ENCODE data around the gene RREB1.

The RREB1 gene

DNA sequence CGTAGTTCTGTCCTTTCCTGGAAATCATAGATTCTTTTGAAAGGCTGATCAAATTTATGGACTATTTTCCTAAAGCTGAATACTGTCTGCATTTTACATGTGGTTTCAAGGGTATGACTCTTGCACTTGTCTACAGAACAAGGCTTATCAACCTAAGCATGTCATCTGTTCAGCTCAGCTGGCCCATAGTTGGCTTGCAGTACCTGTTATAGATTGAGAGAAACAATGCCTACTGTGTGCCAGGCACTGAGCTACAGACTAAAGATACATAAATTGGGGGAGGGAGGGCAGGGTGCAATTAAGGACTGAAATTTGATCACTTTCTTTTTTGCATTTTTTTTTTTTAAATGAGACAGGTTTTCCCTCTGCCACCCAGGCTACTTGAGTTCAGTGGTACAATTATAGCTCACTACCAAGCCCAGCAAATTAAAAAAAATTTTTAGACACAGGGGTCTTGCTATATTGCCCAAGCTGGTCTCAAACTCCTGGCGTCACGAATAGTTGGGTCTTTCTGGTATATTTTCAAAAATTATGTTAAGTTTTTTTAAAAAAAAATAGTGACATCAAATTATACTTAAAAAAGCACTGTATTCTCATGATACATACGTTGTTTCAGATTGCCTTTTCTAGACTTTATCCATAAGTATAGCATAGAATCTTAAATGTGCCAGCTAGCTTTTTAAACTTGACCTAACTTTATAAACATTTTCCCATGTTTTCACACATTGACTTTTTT is 52.2 kb downstream of the RREB1 start:
- DNase-seq (ENCODE audit: low read depth in 1 of 2, low spot score in 1 of 2) = no peak

DNA sequence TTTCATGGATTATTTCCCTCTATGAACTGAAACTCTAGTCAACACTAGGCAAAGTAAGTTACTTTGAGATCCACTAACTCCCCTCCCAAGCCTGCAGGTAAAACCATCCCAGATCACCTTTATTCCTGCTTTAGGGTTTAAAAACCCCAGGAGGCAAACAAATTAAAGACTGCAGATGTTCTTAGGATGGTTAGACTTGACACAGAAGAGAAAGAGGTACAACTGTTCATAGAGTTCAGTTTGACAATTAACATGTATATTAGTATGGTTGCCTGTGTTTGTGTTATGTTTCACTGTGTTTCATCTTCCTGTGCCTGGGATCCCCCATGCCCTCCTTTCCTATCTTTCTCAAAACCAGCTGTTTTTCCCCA is 53.5 kb downstream of the RREB1 start:
- no peak for DNase-seq (ENCODE audit: low read depth in 1 of 2, low spot score in 1 of 2)

DNA sequence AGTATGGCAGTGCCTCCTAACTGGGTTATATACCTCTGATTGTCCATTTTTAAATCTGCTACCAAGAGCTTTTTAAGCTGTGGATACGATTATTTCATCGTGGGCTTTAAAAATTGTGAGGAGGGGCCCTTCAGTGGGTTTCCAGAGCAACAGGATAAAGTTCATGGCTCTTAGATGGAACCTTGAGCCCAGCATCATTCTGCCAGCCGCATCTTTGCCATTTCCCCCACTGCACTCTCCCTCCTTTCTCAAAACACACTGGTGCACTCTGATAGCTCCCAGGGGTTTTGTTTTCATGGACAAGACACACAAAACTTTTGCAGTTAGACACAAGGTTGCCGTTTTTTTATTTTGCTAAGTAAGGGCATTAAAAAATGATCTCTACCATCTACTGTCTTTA is 54.1 kb downstream of the RREB1 start:
- DNase-seq (ENCODE audit: low read depth in 1 of 2, low spot score in 1 of 2) = no peak

DNA sequence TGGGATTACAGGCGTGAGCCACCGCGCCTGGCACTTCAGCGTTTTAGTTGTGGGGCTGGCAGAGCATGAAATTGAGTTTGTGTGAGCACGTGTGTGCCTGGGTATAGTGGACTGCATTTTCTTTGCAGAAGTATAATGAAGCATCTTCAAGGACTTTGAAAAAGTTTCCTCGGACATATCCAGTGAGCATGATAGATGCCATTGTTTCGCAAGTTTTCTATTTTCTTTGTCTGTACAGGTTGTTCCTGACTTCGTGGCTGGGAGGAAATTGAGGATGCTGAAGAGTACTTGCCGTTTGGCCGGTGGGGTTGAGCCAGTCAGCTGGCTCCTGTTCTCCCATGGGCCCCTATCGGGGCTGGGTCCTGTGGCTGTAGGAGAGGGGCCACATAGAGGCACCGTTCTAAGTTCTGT is 55.9 kb downstream of the RREB1 start:
- DNase-seq (ENCODE audit: low read depth in 1 of 2, low spot score in 1 of 2) = no peak

DNA sequence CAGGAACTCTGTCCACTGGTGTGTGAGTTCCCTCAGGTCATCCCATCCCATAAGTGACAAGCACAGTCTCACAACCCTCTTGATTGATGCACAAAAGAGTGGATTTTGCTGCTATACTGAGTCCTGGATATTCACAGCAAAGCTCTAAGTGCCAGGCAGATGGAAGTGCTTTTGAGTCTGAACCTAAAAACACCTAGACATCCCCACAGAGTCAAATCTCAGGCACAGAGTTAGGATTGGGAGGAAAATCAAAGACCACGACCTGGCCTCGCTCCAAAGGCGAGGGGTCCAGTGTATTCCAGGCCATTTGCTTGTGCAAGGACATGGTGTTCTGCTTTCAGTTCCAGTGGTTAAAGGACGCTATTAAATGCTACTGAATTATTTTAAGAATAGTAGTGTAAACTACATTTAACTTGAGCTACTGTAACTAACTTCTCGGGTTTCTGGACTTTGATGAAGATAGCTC is 56.8 kb downstream of the RREB1 start:
- no peak for DNase-seq (ENCODE audit: low read depth in 1 of 2, low spot score in 1 of 2)

DNA sequence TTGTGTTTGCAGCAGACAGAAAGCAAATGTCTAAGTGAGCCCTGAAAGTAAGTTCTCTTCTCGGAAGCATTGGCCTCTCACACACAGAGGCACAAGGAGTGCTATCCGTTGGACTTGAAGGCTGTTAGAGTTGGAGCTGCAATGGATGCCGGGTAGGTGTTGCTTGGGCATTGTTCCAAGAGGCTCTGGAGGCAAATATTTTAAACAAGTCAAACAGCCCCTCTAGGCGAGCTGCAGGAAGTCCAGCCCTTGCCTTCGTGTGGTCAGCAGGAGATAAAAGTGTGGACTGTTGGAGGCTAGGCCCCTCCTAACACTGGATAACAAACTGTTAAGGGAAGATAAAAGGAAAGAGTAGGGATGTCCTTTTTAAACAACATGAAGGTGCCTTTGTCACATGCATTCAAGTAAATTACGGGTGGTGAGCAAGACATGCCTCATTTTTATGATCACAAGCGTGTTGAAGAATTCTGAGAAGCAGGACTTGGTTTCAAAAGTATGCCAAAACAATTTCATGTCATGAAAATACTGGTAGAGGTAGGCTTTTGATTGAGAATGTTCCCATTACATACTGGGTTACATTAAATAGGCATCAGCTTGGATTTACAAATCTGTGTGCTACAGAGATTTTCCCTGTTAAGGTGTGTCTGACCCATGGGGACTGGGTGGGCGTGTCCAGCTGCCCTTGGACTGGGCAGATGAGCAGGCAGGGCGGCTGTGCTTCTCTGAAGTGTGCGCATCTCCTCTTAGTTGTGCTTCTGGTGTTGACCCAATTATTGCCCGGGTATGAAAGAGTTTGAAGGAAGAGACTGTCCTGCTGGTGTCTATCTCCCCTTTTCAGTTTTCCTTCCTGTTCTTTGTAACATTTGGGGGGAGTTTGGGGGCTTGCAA is 57.5 kb downstream of the RREB1 start:
- DNase-seq (ENCODE audit: low read depth in 1 of 2, low spot score in 1 of 2) = no peak

DNA sequence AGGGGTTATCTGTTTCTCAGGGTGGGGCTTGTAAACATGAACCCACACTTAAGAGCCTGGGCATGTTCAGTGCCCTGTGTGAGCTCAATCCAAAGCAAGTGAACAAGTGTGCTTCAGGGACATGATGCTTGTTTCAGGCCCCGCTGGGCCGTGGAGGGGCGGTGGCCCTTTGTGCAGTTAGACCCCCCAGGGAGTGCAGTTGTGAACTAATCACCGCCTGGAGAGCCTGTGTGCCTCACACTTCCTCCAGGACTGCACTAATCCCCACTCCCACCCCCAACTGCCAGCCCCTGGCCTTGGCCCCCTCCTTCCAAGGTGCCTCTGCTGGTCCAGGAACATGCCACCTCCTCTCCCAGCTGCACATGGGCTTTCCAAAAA is 58.1 kb downstream of the RREB1 start:
- DNase-seq (ENCODE audit: low read depth in 1 of 2, low spot score in 1 of 2) = no peak

DNA sequence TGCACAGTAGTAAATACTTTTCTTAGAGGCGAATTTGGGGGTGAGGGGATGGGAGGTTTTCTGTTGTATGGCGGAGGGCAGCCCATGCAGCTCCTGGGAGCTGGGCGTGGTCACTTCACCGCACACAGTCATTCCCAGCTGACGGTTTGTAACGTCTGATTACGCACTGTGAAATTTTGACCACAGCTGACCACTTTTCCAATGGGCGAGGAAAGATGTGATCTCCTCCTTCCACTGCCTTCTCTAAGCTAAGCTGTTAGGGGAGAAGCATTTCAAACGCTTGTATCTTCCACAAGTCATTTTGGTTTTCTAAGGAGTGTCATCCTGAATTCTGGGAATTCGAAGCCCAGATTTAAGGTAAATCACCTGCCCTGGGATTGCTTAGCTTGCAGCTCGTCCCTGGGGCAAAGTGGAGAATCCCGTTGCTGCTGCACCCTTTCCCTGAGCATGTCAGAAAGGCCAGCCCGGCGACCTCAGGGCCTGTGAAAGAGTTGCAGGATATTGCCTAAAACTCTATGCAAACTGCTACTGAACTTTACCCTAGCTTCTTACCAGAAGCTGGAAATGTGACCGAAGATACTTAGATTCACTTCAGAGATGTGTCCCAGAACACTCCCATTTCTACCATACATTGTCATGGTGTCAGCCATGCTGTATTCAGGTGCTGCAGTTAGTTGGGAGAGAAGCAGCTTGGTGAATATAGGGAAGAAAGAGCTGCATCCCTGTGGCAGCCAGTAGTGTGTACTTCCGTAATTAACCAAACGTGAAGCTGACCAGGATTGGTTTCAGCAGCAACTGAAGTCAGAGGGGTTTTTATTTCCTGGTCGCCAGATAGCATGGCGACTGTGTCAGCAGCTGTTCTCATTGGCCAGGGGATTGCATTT is 58.9 kb downstream of the RREB1 start:
- DNase-seq (ENCODE audit: low read depth in 1 of 2, low spot score in 1 of 2) = no peak

DNA sequence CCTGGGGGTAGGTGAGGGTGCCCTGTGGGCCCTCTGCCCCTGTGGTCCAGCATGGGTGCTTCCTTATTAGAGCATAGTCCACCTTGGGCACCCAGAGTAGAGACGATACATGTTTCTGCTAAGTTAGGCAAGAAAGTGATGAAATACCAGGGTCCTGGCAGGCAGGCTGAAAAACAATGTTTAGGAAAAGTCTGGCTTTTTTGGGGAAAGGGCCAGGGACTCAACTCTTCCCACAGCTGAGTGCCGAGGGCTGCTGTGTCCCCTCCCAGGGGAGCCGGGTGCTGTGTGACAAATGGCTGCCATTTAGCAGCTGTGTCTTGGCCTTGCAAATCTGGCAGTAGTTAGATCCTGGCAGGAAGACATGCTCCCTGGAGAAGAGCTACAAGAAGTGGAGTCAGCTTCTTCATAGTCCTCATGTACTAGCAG is 61.5 kb downstream of the RREB1 start:
- DNase-seq (ENCODE audit: low read depth in 1 of 2, low spot score in 1 of 2) = no peak

DNA sequence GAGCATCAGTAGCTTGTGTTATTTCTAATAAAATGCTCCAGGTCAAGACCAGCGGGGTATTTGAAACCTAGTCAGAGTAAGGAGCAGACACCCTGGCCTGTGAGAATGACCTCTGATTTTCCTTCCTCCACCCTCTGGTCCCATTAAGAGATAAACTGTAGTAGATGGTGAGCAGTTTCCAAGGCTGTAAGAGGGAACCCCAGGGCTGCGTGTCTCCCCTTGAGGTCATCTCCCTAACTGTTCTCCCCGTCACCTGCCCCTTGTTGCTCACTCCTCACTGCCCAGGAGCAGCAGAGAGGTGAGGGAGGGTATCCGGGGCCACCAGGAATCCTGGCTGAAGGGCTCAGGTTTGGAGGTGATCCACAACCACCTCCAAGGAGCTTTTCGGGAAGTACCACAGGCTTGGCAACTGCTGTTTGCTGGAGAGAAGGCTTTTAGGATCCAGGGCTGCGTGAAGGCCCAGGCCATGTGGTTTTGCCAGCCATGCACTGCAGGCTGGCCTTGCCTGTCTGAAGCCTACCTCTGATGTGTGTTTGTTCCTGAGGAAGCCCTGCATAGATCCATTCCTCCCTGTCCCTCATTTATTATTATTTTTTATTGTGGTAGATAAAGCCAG is 62.5 kb downstream of the RREB1 start:
- DNase-seq (ENCODE audit: low read depth in 1 of 2, low spot score in 1 of 2) = no peak

DNA sequence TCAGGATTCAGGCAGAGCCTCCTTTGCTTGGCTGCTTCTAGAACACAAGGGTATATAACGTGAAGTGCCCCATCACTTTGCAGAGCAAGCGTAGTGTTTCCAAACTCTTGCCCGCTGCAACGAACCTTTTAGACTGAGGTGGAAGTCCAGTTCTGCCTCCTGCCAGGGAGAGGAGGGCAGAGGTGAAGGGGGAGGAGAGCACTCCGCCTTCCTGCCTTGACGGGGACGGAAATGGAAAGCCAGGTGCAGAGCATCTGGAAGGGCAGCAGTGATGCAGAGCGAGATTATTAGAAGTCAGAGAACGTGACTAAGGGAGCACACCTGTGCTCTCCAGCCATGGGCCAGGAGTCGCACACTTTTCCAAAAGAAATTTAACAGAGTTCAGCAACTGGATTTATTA is 63.4 kb downstream of the RREB1 start:
- DNase-seq (ENCODE audit: low read depth in 1 of 2, low spot score in 1 of 2) = no peak

DNA sequence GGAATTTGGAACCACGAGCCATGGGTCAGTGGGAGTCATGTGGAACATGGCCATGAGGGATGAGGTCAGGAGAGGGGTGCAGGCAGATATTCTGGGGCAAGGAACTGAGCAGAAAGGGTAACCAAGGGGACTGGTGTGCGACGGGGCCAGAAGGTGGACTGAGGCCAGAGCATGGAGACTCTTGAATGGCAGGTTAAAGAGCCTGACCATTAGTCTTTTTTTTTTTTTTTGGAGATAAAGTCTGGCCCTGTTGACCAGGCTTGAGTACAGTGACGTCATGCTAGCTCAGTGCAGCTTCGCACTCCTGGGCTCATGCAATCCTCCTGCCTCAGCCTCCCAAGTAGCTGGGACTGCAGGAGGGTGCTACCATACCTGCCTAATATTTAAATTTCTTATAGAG is 64.0 kb downstream of the RREB1 start:
- DNase-seq (ENCODE audit: low read depth in 1 of 2, low spot score in 1 of 2) = no peak

DNA sequence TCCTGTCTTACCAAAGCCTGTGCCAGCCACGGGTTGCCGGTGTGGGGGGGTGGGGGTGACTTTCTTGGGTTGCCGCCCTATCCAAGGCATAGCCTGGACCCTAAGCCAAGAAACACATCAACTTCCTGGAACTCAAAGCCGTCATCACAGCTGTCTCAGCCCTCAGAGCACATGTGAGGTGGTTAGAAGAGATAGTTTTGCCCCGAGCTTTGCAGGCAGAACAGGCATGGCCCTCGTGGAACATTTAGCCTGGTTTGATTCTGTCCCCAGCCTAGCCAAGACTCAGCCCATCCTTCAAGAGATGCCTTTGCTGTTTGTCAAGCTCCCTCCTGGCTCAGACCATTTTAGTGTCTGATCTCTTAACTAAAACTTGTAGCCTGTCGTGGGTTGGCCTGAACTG is 64.9 kb downstream of the RREB1 start:
- DNase-seq (ENCODE audit: low read depth in 1 of 2, low spot score in 1 of 2) = no peak

DNA sequence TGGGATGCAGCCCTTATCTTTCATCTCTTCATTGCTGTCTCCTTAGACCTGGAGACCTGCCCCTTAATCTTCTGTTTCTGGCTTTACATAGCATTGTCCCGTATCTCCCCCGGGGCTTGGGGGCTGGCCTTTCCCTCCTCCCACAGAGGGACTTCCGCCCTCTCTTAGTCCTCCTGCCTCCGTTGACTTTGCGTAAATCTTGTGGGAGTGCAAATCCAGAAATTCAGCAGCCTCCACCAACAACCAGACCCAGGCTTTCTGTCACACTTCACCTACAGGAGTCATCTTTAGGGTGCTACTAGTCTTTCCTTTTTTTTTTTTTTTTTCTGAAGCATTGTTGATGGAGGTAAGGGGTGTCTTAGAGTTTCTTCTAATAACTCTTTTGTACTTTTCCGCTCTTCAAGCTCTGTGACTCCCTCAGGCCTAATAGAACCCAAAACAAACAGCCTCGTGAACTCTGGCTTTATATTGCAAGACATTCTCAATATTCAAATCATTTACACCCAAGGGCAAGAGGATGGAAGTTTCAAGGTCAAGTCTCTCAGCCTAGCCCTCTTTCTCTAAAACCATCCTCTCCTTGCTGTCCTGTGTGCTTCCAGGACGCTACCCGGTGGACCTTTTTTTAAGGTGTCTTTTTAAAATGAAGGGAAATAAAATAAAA is 66.2 kb downstream of the RREB1 start:
- DNase-seq (ENCODE audit: low read depth in 1 of 2, low spot score in 1 of 2) = no peak

DNA sequence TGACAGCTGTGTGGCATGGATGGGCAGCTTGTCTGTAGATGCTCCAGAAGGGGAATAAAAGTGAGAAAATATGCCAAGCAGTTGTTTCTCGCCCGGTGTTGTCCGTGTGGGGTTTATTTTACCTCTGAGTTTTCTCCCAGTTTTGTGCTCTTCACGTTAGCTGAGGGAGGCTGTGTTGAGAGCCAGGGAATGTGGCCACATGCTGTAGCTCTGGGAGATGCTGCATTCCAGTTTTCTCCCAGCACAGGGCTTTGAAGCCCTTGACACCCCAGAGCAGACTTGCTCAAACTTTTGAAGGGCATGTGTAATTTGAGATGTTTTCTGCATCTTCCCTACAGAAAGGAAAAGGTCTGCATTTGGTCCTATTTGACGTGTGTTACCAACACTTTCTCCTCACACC is 67.7 kb downstream of the RREB1 start:
- DNase-seq (ENCODE audit: low read depth in 1 of 2, low spot score in 1 of 2) = no peak

DNA sequence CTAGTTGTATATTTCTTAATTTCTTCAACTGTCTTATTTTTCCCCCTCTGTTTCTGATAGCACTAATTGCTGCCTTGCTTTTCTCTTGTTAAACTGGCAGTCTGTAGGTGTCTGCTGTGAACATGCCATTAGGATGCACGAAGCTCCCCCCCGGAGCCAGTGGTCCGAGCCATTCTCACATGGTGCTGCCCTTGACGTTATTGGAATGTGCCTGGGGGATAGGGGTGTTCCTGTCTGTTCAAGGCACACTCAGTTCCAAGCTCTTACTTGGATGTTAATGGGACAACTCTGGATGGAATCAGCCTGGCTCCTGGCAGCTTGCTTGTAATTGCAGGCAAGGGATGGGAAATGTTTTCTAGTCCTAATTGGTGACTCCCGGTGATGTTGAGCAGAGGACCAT is 68.4 kb downstream of the RREB1 start:
- no peak for DNase-seq (ENCODE audit: low read depth in 1 of 2, low spot score in 1 of 2)

DNA sequence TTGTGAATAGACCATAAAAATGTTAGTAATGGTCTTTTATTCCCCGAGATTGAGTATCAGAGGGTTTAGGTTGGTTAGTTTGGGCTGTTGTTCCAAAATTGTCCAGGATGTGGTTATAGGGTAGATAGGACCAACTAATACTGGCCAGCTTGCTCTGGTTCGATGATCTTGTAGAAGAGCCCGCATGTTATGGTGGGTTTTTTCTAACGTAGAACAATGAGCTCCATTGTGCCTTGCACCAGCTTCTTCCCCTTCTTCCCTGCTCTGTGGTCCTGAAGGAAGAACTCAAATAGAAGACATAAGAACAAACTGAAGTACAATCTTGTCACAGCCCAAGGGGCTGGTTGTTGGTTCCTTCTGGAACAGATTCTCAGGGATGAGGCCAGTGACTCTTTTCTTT is 70.5 kb downstream of the RREB1 start:
- DNase-seq (ENCODE audit: low read depth in 1 of 2, low spot score in 1 of 2) = no peak

DNA sequence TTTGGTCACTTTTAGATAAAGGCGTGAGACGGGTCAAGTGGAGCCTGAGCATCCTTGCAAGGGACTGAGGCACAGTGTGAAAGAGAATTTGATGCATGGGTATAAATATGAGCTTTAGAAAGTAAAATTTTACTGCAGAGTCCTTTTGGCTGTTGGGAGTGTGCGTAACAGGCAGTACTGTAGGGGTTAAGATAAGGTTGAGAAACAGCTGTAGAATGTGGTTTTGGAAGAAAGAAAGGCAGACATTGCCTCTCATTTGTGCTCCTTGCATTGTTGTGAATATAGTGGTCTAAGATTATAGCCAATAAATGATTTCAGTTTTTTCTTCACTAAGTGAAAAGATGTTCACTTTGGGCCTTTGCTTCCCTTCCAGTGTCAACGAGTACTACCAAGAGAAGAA is 73.0 kb downstream of the RREB1 start:
- DNase-seq (ENCODE audit: low read depth in 1 of 2, low spot score in 1 of 2) = no peak

DNA sequence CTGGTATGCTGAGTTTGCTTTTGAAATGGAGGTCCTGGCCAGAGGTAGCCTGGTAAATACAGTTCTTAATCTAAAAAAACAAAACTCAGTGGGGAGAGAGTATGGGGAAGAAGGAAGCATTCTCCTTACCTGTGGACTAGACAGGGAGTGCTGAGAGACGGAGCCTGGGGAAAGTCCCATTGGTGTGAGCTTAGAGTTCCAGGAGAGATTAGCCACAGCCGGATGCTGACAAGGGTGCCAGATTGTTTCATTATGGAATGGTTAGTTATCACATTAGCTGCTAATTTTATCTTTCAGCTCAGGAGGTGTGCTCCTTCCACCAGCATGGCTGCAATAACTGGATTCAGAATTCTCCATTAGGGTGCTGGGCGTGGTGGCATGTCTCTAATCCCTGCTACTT is 75.9 kb downstream of the RREB1 start:
- no peak for DNase-seq (ENCODE audit: low read depth in 1 of 2, low spot score in 1 of 2)

DNA sequence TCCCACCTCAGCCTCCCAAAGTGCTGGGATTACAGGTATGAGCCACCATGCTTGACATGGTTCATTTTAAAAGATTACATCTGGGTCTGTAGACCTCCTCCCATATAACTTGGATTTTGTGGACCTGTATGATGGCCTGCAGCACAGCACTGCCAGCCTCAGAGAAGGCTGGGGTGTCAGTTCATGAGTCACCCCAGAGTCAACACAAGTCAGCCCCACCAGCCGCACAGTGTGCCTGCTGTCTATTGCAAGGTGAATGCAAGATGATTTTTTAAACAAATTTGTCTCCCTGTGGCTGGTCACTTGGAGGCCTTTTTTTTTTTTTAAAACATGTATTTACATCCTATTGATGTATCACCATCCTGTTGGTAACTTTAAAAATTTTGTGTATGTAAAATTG is 76.7 kb downstream of the RREB1 start:
- no peak for DNase-seq (ENCODE audit: low read depth in 1 of 2, low spot score in 1 of 2)

DNA sequence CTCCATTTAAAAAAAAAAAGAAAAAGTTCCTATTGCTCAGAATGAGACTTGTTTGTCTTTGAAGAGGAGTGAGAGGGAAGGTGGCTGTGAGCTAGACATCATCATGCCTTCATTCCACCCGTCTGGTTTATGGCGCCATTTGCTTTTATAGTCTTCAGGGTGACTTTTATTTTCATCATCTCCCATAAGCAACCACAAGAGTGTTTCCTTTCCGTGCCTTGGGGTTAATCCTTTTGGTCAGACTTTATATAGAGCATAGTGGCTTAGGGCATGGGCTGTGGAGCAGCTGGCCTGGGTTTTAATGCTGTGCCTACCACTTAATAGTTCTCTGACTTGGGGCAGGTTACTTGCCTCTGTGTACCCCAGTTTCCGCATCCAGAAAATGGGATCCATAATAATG is 77.8 kb downstream of the RREB1 start:
- no peak for DNase-seq (ENCODE audit: low read depth in 1 of 2, low spot score in 1 of 2)

Measured in activated CD4-positive, alpha-beta T cell treated with anti-CD3 and anti-CD28 coated beads, Interleukin-2, amount 50 U/mL, for 24 hours (primary cell).